ENCODE measurements around the gene PHAX.
"Not testable (repeated sequence)": the region's sequence is repeated elsewhere in the genome, so short reads cannot be mapped to it uniquely, and the experiment has no call there.

GRCh38 chr5:126671681-126672080 is 70.9 kb downstream of the PHAX start:
- TF ChIP-seq CTCF, POLR2A, EP300, POLR2AphosphoS5 (IDR thresholded peaks at IDR 0.05): not testable (repeated sequence)
